ENCODE results near the gene IGSF10.

Gene IGSF10

DNA sequence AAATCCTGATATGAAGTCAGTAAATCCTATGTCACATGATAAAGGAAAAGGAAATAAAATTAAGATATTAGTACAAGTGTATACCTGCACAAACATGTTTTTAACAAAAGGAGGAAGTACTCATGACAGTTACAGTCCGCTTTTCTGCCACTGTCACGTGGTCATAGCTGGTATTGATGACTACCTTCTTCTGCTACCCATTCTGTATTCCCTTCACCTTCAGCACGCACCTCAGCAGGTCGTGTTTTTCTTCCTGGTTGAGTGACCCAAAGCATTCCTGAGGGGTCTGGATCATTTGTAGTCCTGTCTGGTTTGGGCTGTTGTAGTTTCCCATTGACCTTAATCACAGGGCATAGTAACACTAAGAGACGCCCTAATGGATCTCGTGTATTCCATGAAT lies 41.1 kb downstream of the IGSF10 start:
- no peak for DNase-seq

GRCh38 chr3:151415289-151415688 lies 45.6 kb downstream of the IGSF10 start:
- DNase-seq = no peak

GRCh38 chr3:151412989-151413388 lies 47.9 kb downstream of the IGSF10 start:
- DNase-seq = no peak

All from NCI-H526 treated with DMSO at 0.1 percent for 48 hours (cell line).